LNCaP clone FGC (cell line): ENCODE results near the gene CBY2.

Source experiments
- DNase-seq: peaks from one replicate; pipeline ENCODE4 v3.0.0-alpha.2; 2011; ENCODE audit warnings: low read depth
- H3K4me3 ChIP-seq: 2 replicates; pipeline ENCODE4 v1.5.1; 2011; ENCODE audit warnings: mild to moderate bottlenecking, low read depth, low read length, control low read depth
- TF ChIP-seq, protein P1 (sequence below): IDR thresholded peaks from 2 replicates; pipeline ENCODE4 v1.5.1; 2012; ENCODE audit warnings: mild to moderate bottlenecking; ENCODE audit not compliant: control insufficient read depth, insufficient read depth; ENCODE audit errors: extremely low read depth

Gene CBY2

DNA sequence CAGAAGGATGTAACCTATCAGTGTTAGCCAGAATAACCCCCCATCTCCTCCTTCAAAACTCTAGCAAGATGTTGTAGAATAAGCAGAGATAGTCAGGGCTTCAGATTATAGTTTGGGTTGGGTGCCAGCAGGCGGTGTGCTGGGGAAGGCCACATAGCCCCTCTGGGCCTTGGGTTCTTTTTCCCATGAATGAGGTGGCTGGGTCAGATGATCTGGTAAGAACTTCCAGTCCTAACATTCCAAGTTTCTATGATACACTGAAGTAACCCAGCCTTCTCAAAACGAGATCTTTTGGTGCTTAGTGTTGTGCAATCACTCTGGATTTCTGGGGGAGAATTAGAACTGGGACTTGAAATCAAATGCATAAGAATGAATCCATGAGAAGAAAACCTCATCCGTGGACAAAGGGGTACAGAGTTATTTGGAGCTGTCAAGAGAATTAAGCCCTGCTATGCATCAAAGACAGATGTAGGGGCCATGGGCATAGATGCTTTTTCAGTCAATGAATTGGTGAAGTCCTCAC, 810 bp downstream of the CBY2 start:
- no peak for DNase-seq
- no peak overlapping the region for H3K4me3 ChIP-seq
- TF ChIP-seq, protein P1, sequence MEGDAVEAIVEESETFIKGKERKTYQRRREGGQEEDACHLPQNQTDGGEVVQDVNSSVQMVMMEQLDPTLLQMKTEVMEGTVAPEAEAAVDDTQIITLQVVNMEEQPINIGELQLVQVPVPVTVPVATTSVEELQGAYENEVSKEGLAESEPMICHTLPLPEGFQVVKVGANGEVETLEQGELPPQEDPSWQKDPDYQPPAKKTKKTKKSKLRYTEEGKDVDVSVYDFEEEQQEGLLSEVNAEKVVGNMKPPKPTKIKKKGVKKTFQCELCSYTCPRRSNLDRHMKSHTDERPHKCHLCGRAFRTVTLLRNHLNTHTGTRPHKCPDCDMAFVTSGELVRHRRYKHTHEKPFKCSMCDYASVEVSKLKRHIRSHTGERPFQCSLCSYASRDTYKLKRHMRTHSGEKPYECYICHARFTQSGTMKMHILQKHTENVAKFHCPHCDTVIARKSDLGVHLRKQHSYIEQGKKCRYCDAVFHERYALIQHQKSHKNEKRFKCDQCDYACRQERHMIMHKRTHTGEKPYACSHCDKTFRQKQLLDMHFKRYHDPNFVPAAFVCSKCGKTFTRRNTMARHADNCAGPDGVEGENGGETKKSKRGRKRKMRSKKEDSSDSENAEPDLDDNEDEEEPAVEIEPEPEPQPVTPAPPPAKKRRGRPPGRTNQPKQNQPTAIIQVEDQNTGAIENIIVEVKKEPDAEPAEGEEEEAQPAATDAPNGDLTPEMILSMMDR: no peak

DNA sequence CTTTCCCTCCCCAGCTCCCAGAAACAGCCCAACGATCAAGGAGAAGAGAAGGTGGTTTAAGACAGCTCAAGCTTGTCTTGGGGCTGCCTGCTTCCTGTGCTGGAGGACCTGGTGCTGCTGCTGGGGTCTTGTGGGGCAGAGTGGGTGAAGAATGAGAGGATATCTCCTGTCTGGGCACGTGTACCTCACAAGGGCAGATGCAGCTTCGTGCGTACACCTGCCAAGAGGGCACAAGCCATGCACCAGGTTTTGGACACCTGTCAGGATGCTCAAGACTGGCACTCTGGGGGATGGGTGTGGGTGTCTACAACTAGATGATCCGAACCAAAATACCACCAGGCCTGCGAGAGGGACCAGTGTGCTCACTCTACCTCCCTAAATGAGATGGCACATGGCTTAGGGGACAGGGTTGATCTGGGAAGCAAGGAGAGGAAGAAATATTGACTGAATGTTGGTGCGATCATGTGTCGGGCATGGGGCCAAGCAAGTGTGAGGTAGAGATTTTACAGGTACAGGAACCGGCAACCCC, 2.2 kb downstream of the CBY2 start:
- H3K4me3 ChIP-seq: no peak overlapping the region
- TF ChIP-seq, protein P1: no peak
- no peak for DNase-seq

DNA sequence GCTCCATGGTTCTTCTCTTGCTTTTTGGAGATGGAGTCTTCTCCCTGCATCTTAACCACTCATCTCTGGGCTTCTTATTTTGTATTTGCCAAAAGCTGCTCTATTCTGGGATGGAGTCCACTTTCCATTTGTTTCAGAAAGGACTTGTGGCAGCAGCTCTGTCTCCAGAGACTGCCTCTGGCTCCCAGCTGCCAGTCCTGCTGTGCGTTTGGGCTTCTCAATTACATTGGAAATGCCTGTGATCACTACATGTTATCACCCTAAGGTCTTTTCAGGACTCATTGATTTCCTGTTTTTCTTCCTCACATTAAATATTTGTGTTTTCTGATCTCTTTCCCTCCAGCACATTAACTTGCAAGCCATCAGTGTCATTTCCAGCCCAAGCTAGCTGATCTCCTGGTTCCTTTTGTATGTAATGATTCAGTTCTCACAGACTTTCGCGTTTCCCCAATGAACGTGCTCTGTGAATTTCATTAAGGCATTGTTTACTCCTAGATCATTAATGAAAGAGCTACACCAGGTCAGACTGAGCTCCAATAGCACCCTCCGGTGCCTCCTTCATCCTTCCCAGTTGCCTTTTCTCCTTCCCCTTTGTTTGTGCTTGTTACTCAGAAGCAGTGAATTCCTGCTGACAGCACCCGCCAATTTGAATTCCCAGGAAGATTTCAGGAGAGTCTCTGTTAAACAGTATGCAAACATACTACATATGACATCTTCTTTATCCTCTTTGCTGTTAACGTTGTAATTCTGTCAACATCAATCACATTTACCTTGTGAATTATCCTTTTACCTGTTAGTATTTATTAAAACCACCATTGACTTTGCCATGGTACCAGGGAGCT, 3.0 kb downstream of the CBY2 start:
- H3K4me3 ChIP-seq: no peak overlapping the region
- no peak for DNase-seq
- TF ChIP-seq, protein P1: no peak

DNA sequence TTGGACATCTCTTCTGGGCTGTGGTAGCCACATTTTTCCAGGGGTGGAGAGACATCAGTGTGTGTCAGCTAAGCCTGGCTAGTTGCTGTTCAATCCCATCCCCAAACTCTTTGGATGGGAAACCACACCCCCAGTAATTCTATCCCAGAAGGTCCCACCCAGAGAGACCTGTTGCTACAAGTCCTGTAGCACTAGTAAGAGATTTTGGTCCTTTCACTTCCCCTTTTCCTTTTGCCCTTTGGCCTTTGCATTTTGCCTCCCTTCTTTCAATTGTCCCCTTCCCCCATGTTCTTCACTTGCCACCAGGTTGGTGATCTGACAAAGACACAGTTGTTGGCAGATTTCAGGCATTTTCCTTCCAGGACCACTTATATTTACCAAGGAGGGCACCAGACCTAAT, 3.8 kb downstream of the CBY2 start:
- TF ChIP-seq, protein P1: no peak
- H3K4me3 ChIP-seq: no peak overlapping the region
- DNase-seq: no peak

DNA sequence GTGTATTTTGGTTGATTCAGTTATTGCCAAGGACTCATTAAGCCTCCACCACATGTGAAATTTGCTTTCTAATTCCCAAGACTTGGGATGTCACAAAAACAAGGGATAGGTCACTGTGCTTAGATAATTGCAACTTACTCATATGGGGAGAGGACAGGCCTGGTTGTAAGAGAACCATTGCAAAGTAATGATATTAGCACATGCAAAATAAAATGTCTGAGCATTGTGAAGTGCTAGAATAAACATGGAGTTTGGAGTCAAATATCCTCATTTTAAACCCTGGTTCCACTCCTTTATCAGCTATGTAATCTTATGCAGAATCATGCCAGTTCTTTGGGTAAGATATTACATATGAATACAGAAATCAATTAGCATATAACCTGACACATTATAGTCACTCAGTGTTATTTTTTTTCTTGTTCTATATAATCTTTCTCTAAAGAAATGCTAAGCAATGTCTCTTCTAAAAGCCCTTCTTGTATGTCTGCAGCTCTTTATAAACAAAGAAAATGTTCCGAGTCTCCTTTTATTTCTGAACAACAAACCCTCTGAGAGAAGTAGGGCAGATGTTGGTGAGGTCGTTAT, 5.5 kb downstream of the CBY2 start:
- TF ChIP-seq, protein P1: no peak
- no peak for DNase-seq

DNA sequence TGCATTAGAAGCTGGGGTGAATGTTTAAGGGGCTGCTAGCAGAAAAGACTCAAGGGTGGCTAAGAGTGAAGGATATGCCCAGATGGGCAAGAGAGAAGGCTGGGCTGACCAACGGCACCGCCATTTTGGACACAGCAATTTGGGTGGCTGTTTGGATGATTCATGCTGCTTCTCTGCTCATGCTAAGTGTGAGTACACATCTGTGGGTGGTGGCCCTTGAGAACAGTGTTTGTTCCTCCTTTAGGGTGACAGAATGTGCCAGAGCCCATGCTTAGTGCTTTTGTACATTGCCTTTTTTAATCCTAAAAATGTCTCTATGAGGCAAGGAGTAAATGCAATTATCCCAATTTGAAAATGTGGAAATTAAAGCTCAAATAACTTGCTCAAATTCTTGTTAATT, 9.8 kb downstream of the CBY2 start:
- no peak overlapping the region for H3K4me3 ChIP-seq

More for the DNA sequence above, 5.5 kb downstream of the CBY2 start:
- H3K4me3 ChIP-seq: no peak overlapping the region

More for the DNA sequence above, 9.8 kb downstream of the CBY2 start:
- DNase-seq: no peak
- TF ChIP-seq, protein P1: no peak
